GM12891 (cell line): ENCODE results near the gene ASCL1.

Source experiments
- POLR2A ChIP-seq: IDR thresholded peaks from 2 replicates; pipeline ENCODE4 v1.6.1; 2011; ENCODE audit warnings: low read depth, low read length, control low read depth
- POLR2AphosphoS5 ChIP-seq: IDR thresholded peaks from 2 replicates; pipeline ENCODE4 v1.6.1; 2011; ENCODE audit warnings: low read depth, low read length, control low read depth
- TAF1 ChIP-seq: IDR thresholded peaks from 2 replicates; pipeline ENCODE4 v1.6.1; 2011; ENCODE audit warnings: low read depth, low read length, control low read depth

DNA sequence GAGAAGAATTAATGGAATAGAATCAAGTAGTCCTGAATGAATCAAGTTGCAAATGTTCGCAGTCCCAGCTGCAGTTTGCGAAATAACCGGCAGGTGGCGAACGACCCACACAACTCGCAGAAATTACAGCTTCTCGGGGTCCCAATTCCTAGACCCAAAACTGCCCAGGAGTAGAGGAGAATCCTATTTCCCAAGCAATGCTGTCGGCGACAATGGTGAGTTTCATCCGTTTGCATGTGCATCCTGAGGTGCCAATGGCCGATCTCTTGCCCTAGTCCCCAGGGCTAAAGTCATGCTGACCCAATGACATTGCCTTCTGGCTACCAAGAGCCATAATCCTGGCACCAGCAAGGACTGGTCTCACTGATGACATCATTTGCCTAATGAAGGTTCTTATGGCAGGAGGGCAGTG is 8.5 kb upstream of the ASCL1 start:
- no peak for TF ChIP-seq POLR2AphosphoS5
- no peak for TF ChIP-seq POLR2A
- no peak for TF ChIP-seq TAF1
